HG02884 (cell line): ENCODE data around the gene OR13G1.
"Not testable (repeated sequence)": the region's sequence is repeated elsewhere in the genome, so short reads cannot be mapped to it uniquely, and the experiment has no call there.

Experiments
- ATAC-seq: cut with Tn5 transposase; IDR thresholded peaks from one replicate; pipeline ENCODE4 v1.9.1; 2021; ENCODE audit warnings: mild to moderate bottlenecking, moderate library complexity; ENCODE audit not compliant: unreplicated experiment

The OR13G1 gene, protein sequence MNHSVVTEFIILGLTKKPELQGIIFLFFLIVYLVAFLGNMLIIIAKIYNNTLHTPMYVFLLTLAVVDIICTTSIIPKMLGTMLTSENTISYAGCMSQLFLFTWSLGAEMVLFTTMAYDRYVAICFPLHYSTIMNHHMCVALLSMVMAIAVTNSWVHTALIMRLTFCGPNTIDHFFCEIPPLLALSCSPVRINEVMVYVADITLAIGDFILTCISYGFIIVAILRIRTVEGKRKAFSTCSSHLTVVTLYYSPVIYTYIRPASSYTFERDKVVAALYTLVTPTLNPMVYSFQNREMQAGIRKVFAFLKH

DNA sequence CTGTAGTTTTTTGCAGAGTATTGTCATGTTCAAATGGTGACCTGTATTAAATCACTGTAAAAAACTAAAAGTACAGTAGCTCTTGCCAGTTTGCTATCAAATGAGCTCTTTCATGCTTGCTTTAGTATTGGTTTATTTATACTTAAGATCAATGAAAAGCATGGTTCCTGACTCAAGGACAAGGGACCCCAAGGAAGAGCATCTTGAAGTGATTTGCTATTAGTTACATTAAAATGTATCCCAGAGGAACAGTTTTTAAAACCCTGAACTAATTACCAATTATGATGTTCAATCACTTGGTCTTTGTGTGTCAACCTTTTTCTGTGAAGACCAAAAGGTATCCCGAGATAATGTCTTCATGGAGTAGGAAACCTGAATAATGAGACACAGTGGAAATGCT is at the start of gene OR13G1:
TSS of gene OR13G1 (minus strand) at position 101 of the 400 bp plus-strand sequence. CDS start 6,698 bp downstream, outside the sequence.
- no peak for ATAC-seq

DNA sequence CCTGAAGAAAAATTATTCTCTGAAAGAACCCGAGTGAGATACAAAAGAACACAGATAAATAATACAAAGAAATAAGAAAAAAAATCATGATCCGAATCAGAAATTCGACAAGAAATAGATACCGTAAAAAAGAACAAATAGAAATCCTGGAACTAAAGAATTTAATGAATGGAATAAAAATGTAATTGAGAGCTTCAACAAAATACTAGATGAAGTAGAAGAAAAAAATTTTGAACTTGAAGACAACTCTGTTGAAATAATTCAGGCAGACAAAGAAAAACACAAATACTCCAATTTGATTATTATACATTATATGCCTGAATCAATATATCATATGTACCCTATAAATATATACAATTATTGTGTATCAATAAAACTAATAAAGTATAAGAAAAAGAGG is 41.7 kb upstream of the OR13G1 start:
- ATAC-seq = no peak

DNA sequence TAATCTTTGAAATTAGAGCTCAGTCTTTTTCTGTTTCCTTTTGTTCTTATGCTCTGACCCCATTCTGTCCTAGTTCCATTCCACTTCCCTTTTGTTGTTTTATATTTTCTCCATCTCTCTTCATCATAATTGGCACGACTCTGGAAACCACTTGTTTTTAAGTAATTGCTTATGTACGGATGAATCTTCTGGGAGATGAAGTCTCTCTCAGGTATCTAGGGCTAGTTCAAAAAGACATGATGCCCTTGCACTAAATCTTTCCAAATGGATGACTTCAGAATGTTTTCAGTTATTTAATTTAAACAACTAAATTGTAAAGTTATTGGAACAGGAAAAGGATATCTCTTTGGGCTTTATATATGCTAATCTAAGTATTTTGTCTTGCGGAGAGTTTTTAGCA is 37.0 kb upstream of the OR13G1 start, which contains the start of gene OR6F1:
TSS of gene OR6F1 (minus strand) at position 101 of the 400 bp plus-strand sequence. CDS start 3,891 bp downstream, outside the sequence.
- no peak for ATAC-seq

DNA sequence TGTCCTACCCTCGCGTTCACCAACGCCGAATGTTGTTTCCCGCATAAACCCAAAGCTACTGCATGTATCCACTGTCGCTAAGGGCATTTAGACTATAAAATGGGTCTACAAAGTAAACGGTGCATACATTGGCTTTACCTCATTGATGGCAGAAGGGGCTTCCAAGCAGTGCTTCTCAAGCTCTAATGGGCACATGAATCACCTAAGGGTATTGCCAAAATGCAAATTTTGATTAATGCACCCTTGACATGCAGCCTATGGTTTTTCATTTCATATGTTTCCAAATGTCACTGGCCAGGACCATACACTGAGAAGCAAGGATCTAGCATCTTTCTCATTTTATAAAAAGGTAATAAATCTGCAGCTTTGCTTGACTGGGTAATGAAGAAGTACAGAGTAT is 34.2 kb upstream of the OR13G1 start:
- ATAC-seq = no peak

DNA sequence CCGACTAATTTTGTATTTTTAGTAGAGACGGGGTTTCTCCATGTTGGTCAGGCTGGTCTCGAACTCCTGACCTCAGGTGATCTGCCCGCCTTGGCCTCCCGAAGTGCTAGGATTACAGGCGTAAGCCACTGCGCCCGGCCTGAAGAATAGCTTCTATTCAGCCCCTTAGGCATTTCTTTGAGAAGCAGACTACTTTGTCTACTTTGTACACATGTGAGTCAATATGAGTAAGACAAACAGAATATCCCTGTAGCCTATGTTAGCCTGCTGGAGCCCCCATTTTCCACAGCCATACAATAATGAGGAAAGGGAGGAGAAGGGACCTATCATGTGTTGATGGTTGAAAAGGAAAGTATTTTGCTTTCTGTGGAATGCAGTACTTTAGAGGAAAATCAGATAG is 31.1 kb upstream of the OR13G1 start:
- not testable (repeated sequence) for ATAC-seq

DNA sequence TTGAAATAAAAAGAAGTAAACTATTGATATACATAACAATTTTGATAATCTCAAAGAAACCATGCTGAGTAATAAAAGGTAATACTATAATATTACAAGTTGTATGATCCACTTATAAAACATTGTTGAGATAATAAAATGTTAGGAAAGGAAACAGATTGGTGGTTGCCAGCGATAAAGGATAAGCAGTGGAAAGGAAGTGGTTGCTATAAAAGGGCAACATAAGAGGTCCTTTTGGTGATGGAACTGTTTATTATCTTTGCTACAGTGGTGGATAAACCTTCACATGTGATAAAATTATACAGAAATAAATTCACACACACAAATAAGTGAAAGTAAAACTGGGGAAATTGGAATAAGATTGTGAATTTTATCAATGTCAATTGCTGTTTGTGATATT is 21.8 kb upstream of the OR13G1 start:
- ATAC-seq = no peak

DNA sequence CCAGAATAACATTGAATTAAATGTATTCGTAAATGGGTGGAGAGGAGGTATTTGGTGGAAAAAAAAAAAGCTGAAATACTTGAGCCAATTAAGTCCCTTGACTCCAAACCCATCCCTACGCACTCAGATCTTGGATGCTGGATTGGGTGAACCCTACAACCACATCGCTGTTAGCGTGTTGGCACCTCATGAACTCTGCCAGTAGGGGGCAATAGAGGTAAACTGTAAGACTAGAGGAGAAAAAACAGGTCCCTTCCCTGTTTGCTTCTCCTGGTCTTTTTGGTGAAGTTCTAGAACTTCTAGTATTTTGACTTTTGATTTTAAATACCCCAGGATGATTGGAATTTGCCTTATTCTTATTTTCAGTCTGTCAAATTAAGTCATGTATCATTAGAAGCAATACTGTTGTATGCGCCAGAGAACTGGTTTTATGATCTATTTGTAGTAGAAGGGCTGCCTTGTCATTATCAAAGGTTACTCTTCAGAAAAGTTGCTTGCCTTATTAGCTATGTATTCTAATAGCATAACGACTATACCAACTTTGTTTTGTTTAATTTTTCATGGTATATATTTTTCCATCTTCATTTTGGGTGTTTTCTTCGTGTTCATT is 1.9 kb upstream of the OR13G1 start:
- peak; percentile 96 for ATAC-seq

DNA sequence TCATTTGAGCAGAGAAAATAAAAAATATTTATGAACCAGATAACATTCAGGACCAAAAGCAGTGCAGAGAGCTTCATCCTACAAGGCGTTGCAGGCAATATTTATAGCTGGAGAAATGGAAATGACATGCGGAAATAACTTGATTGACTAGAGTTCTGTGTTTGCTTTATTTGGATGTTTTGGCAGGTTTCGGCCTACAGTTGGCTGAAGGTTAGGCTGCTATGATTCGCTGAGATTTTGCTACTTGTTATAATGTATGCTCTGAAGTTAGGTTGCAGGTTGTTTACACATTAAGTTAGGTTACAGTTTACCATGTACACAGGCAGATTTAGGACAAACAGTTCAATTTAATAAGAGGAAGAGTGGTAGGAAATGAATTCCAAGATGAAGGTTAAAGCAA is 632 bp upstream of the OR13G1 start:
- no peak for ATAC-seq

DNA sequence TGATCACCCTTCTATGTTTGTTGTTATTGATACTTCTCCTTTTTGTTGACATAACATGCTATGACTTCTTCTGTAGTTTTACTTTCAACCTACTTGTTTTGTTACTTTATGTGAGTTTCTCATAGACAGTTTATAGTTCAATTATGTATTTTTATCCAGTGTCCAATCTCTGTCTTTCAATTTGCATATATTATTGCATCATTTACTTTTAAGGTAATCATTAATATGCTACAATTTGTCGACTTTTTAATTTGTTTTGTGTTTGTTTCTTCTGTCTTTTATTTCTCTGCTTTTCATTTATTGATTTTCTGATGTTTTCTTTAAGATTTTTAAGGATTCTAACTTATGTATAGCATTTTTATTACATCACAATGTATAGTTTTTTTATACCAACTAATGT is 10.3 kb downstream of the OR13G1 start:
- ATAC-seq = no peak

DNA sequence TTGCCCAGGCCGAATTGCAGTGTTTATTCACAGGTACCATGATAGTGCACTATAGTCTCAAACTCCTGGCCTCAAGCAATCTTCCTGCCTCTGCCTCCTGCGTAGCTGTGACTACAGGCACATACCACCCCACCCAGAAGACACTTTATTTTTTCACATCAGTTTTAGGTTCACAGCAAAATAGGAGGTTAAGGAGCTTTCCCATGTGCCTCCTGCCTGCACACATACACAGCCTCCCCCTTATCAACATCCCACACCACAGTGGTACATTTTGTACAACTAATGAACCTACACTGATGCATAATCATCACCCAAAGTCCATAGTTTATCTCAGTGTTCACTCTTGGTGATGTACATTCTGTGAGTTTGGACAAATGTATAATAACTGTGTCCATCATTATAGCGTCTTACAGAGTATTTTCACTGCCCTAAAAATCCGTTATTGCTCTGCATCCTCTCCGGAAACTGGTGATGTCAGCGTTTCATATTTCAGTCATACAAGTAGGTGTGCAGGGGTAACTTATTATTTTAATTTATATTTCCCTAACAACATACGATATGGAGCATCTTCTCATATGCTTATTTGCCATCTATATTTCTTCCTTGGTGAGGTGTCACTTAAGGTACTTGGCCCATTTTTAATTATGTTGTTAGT is 23.2 kb downstream of the OR13G1 start:
- no peak for ATAC-seq

DNA sequence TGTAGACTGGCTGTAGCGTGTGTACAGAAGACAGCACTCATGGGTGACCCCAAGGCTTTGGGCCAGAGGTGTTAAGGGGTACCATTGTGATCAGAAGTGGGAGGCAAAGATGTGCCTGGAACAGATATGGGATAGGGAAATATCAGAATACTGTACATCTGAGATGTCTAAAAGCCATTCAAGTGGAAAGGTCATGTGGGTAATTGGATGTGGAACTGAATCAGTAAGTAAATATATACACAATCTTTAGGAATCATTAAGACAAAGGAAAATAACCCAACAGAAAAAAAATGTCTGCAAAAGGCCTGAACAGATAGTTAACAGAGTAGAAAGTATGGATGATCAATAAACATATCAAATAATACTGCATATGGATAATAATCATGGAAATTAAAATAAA is 26.5 kb downstream of the OR13G1 start:
- ATAC-seq = no peak

DNA sequence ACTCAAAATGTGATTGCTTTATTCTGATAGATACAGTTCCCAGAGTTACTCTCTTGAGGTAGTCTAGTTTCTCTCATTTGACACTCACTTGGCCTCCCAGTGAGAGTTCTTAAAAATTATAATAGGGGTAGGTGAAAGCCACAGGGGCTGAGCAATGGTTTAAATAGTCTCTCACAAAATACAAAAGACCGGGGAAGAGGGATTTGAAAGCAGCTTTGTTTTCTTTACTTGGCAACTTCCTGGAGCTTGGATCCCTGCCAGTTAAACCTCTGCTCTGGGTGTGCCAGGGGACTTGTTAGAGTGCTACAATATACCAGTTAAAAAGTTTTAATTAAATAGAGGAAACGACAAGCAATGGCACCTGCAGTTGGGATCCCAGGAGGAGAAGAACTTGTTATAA is 31.7 kb downstream of the OR13G1 start:
- no peak for ATAC-seq

DNA sequence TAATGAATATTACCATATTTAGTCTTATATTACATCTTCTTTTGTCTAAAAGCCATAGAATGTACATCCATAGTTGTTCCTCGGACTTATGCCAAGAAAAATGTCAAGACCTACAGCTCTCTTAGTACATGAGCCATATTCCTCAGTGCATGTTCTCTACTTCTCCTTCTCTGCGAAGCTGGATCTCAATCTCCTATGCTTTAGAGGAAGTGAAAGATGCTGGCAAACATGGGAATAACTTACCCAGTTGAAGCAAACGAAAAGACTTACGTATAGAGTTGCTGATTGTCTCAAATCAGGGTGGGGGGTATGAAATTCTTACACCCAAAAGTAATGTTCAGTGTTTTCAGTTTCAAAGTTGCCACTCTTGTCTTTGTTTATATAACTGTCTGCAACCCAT is 32.7 kb downstream of the OR13G1 start:
- ATAC-seq = no peak

DNA sequence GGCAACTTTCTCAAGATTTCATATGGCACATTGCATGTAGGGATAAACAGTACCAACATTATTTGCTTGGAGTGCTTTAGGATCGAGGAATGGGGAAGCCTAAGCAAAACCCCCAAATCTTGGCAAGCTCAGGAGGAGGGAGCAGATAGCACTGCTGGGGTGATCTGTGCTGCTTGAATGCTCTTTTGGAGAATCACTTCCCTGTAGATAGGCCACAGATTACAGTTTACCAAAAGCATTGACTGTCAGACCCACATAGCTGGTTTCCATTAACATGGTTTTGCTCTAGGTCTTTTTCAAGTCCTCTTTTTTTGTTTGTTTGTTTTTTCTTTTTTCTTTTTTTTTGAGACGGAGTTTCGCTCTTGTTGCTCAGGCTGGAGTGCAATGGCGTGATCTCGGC is 36.8 kb downstream of the OR13G1 start:
- ATAC-seq = no peak

DNA sequence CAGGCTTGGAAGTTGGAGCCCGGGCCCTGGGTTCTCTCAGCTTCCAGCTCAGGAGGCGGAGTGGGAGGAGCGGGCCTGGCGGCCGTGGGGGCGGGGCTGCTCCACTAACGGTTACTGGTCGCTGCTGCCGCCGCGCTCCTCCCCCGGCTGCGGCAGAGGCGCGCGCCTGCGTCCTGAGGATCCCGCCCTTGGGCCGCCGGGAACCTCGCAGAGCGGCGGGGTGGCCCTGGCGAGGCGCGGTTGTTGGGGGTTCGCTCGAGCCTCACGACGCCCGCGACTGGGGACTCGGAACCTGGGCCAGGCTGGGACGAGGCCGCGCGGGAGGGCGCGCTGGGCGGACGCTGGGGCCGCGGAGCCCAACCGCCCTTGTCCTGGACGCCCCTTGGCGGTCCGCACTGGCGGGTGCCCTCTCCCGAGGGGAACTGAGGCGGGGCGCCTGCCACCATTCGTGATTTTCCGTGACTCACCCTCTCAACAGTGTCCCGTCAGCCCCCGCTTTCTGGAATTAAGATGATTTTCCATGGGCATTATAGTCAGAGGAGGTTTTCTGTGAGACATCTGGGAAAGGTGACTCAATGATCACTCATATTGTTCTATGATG is 40.1 kb downstream of the OR13G1 start:
- ATAC-seq = no peak

DNA sequence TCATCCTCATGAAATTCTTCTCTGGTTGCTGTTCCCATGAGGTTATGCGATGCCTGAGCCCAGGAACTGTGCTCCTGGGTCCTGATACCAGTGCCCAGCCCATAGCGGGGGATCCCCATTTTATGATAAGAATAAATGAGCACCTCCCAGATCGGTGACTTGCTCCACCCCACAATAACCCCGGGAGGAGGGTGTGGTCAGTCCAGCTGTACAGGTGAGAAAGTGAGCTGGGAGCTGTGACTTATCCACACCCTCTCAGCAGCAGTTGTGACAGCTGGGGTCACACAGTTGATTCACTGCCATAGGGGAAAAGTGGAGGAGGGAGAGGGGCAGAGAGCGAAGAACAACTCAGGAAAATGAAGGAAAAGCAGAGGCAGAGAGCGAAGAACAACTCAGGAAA is 40.8 kb downstream of the OR13G1 start:
- no peak for ATAC-seq

DNA sequence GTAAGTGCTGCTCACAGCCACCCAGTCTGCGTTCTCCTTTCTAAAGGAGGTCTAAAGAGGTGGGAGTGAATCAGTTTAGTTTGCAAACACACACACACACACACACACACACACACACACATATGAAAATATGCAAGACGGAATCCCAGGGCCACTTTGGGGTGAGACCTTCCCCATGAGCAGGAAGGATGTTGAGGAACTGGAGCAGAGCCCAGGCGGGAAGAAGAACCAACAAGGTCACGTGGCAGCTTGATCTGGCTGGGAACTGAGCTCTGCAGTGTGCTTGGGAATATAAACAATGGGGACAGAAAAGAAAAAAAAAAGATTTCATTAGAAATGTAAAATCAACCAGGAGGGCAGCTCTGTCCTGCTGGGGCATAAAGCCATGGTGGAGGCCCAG is 41.5 kb downstream of the OR13G1 start:
- no peak for ATAC-seq

DNA sequence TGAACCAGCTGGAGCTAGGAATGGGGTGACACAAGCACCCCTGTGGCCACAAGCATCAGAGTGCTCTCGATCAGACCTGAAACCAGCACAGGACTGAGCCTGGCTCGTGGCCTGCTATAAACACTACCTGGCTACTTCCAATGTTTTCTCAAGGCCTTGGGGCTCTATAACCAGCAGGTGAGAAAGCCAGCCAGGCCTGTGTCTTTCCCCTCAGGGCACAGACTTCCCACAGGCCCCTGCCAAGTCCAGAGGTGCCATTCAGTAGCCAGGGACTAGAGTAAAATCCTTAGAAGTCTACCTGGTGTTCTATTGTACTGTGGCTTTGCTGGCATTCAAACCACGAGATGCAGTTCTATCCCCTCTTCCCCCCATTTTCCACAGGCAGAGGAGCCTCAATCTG is 51.6 kb downstream of the OR13G1 start:
- ATAC-seq = no peak
